H9 (cell line): ENCODE results near the gene TMC3. TPM values are rescaled to one million over a fixed set of nuclear protein-coding genes. Genes with fewer than 3 reads are reported as not detected.

ENCODE experiments used
- DNase-seq: peaks from one replicate; pipeline ENCODE4 v3.0.0-alpha.2; 2017
- H2AFZ ChIP-seq: one replicate; pipeline ENCODE4 v1.6.1; 2013; ENCODE audit warnings: mild to moderate bottlenecking, low read length, control low read depth, moderate library complexity
- H2AK5ac ChIP-seq: 2 replicates; pipeline ENCODE4 v1.6.1; 2013; ENCODE audit warnings: low read length, control low read depth, mixed read lengths; ENCODE audit not compliant: insufficient read length
- H2BK120ac ChIP-seq: one replicate; pipeline ENCODE4 v1.6.1; 2013; ENCODE audit warnings: low read depth, mild to moderate bottlenecking, low read length, control low read depth, inconsistent platforms; ENCODE audit not compliant: poor library complexity, severe bottlenecking
- H2BK12ac ChIP-seq: 2 replicates; pipeline ENCODE4 v1.6.1; 2013; ENCODE audit warnings: low read length, control low read depth, mixed read lengths, low read depth; ENCODE audit not compliant: insufficient read length
- H2BK15ac ChIP-seq: 2 replicates; pipeline ENCODE4 v1.6.1; 2013; ENCODE audit warnings: low read depth, low read length, control low read depth
- H2BK20ac ChIP-seq: one replicate; pipeline ENCODE4 v1.6.1; 2013; ENCODE audit warnings: low read depth, mild to moderate bottlenecking, low read length, control low read depth, inconsistent platforms; ENCODE audit not compliant: poor library complexity, severe bottlenecking
- H2BK5ac ChIP-seq: 2 replicates; pipeline ENCODE4 v1.6.1; 2013; ENCODE audit warnings: low read length, control low read depth, mixed read lengths; ENCODE audit not compliant: insufficient read length
- H3K14ac ChIP-seq: 2 replicates; pipeline ENCODE4 v1.6.1; 2013; ENCODE audit warnings: low read length, control low read depth; ENCODE audit not compliant: insufficient read depth
- H3K18ac ChIP-seq: 2 replicates; pipeline ENCODE4 v1.6.1; 2013; ENCODE audit warnings: low read depth, mild to moderate bottlenecking, mixed read lengths, low read length, control low read depth; ENCODE audit not compliant: insufficient read length
- H3K23ac ChIP-seq: 2 replicates; pipeline ENCODE4 v1.6.1; 2013; ENCODE audit warnings: low read length, control low read depth, mixed read lengths, low read depth; ENCODE audit not compliant: insufficient read length
- H3K23me2 ChIP-seq: 2 replicates; pipeline ENCODE4 v1.6.1; 2013; ENCODE audit warnings: low read depth, mild to moderate bottlenecking, mixed read lengths, low read length, control low read depth; ENCODE audit not compliant: insufficient read length, poor library complexity, severe bottlenecking
- H3K27ac ChIP-seq: 2 replicates; pipeline ENCODE4 v1.5.1; 2013; ENCODE audit warnings: low read length, control low read depth, mixed read lengths, low read depth; ENCODE audit not compliant: insufficient read length
- H3K27me3 ChIP-seq: 2 replicates; pipeline ENCODE4 v1.6.1; 2013; ENCODE audit warnings: low read length, control low read depth, inconsistent platforms; ENCODE audit not compliant: insufficient read depth
- H3K4ac ChIP-seq: 2 replicates; pipeline ENCODE4 v1.6.1; 2013; ENCODE audit warnings: low read depth, mild to moderate bottlenecking, control low read depth, inconsistent platforms, low read length, moderate library complexity
- H3K4me1 ChIP-seq: 2 replicates; pipeline ENCODE4 v1.6.1; 2013; ENCODE audit warnings: low read length, control low read depth, inconsistent platforms; ENCODE audit not compliant: insufficient read depth
- H3K4me2 ChIP-seq: 2 replicates; pipeline ENCODE4 v1.6.1; 2013; ENCODE audit warnings: low read length, control low read depth, mixed read lengths; ENCODE audit not compliant: insufficient read length, insufficient read depth
- H3K56ac ChIP-seq: 2 replicates; pipeline ENCODE4 v1.6.1; 2013; ENCODE audit warnings: low read depth, mild to moderate bottlenecking, mixed read lengths, low read length, control low read depth; ENCODE audit not compliant: insufficient read length
- H3K79me1 ChIP-seq: 2 replicates; pipeline ENCODE4 v1.6.1; 2013; ENCODE audit warnings: low read depth, mild to moderate bottlenecking, moderate library complexity, low read length, control low read depth, inconsistent platforms; ENCODE audit not compliant: insufficient read depth, poor library complexity, severe bottlenecking
- H3K79me2 ChIP-seq: 2 replicates; pipeline ENCODE4 v1.6.1; 2013; ENCODE audit warnings: low read length, control low read depth, inconsistent platforms; ENCODE audit not compliant: insufficient read depth
- H3K9ac ChIP-seq: 2 replicates; pipeline ENCODE4 v1.6.1; 2013; ENCODE audit warnings: low read length, control low read depth, mixed read lengths; ENCODE audit not compliant: insufficient read length; ENCODE audit errors: extremely low read depth
- H3K9me3 ChIP-seq: one replicate; pipeline ENCODE4 v1.6.1; 2013; ENCODE audit warnings: low read depth, low read length, inconsistent platforms; ENCODE audit not compliant: control insufficient read depth
- H3T11ph ChIP-seq: one replicate; pipeline ENCODE4 v1.6.1; 2013; ENCODE audit warnings: mild to moderate bottlenecking, low read length, control low read depth, inconsistent platforms
- H4K20me1 ChIP-seq: one replicate; pipeline ENCODE4 v1.6.1; 2013; ENCODE audit not compliant: control insufficient read depth, insufficient read length, insufficient read depth
- H4K5ac ChIP-seq: 2 replicates; pipeline ENCODE4 v1.6.1; 2013; ENCODE audit warnings: low read depth, mild to moderate bottlenecking, mixed read lengths, low read length, control low read depth; ENCODE audit not compliant: insufficient read length
- H4K8ac ChIP-seq: replicated peaks from 2 replicates; pipeline ENCODE4 v1.6.1; 2013; ENCODE audit warnings: low read length, control low read depth, mixed read lengths, low read depth; ENCODE audit not compliant: insufficient read length
- H4K91ac ChIP-seq: 2 replicates; pipeline ENCODE4 v1.6.1; 2013; ENCODE audit warnings: low read depth, mild to moderate bottlenecking, moderate library complexity, mixed read lengths, low read length, control low read depth; ENCODE audit not compliant: insufficient read length
- H3K27ac Mint-ChIP-seq, 3 experiments: 2 replicates in 2 of 3; 3 replicates in 1 of 3; pipeline ENCODE4 v1.8.0; 2020 to 2021; ENCODE audit warnings: mixed read lengths in 3 of 3, mild to moderate bottlenecking in 1 of 3, moderate library complexity in 1 of 3
- H3K27me3 Mint-ChIP-seq: 2 replicates; pipeline ENCODE4 v1.8.0; 2021; ENCODE audit warnings: low read depth, mild to moderate bottlenecking, moderate library complexity, mixed read lengths
- H3K36me3 Mint-ChIP-seq, 3 experiments: 2 replicates in 2 of 3; 3 replicates in 1 of 3; pipeline ENCODE4 v1.8.0; 2020 to 2021; ENCODE audit warnings: low read depth in 3 of 3, mixed read lengths in 3 of 3; ENCODE audit not compliant: insufficient read depth in 1 of 3
- H3K4me1 Mint-ChIP-seq, 2 experiments: 2 replicates each; pipeline ENCODE4 v1.8.0; 2020; ENCODE audit warnings: mixed read lengths in 2 of 2
- H3K4me3 Mint-ChIP-seq, 2 experiments: 2 replicates in 1 of 2; 3 replicates in 1 of 2; pipeline ENCODE4 v1.8.0; 2020 to 2021; ENCODE audit warnings: mild to moderate bottlenecking in 2 of 2, mixed read lengths in 2 of 2, moderate library complexity in 1 of 2
- H3K9me3 Mint-ChIP-seq, 2 experiments: 2 replicates in 1 of 2; 3 replicates in 1 of 2; pipeline ENCODE4 v1.8.0; 2020; ENCODE audit warnings: mild to moderate bottlenecking in 2 of 2, mixed read lengths in 2 of 2, moderate library complexity in 1 of 2
- CTCF ChIP-seq: fragments of 200-600 bp; sonication (generic); conservative IDR thresholded peaks from 3 replicates; pipeline ENCODE4 v1.8.0; 2021; ENCODE audit warnings: antibody characterized with exemption, mild to moderate bottlenecking
- WGBS: extraction: QIAGEN DNeasy Blood & Tissue Kit; methylation state at CpG from one replicate; pipeline ENCODE4 v1.1.7; 2013; ENCODE audit warnings: missing lambda C conversion rate, low lambda C conversion rate, mixed read lengths; ENCODE audit not compliant: insufficient read length; ENCODE audit errors: extremely low coverage; 5-methylcytosine and 5-hydroxymethylcytosine counted together
- total RNA-seq: library from RNA; stranded (reverse); gene quantifications from 2 replicates; pipeline ENCODE4 v1.2.1, GENCODE V29; 2021

Gene TMC3
- total RNA-seq, 1 experiment from 2014 or later: not detected

- Mint-ChIP-seq H3K27me3 (no peaks in the 10 kb centered on the region; the same call in 1 of the 2 replicates), H3K4me3 (no peak overlapping the region), H3K36me3 (no peaks in the 10 kb centered on the region), H3K27ac (no peak overlapping the region), H3K4me1 (peaks cover 8 to 9% of the 10 kb centered on the region in 2 experiments), H3K9me3 (peaks cover 0 to 4% of the 10 kb centered on the region in 2 experiments; a peak in 1 of 5 replicates)
- Histone ChIP-seq H4K91ac (no peak overlapping the region), H2BK20ac (no peak overlapping the region), H3K9ac (no peak overlapping the region), H3K27me3 (no peaks in the 10 kb centered on the region), H3K79me1 (no peaks in the 10 kb centered on the region), H3K9me3 (no peaks in the 10 kb centered on the region), H4K5ac (no peak overlapping the region), H4K8ac (no peak overlapping the region), H4K20me1 (no peaks in the 10 kb centered on the region), H2BK15ac (no peak overlapping the region), H3K56ac (no peak overlapping the region), H3K23ac (no peak overlapping the region), H3K23me2 (no peaks in the 10 kb centered on the region), H2BK120ac (no peak overlapping the region), H3T11ph (no peak overlapping the region), H3K14ac (no peak overlapping the region), H3K27ac (no peak overlapping the region), H2AFZ (no peak overlapping the region), H3K4me2 (no peak overlapping the region), H3K4ac (no peak overlapping the region), H2BK5ac (no peak overlapping the region), H3K79me2 (no peaks in the 10 kb centered on the region), H2AK5ac (no peak overlapping the region), H3K18ac (no peak overlapping the region), H2BK12ac (no peak overlapping the region), H3K4me1 (no peaks in the 10 kb centered on the region)
- WGBS: no CpG with 5 or more reads among the region's 2 CpGs
- no peak for DNase-seq
- TF ChIP-seq CTCF: no peak
Measured at GRCh38 chr15:81346611-81347010, 27.4 kb downstream of the TMC3 start.
